Ascending aorta (tissue), 2 donors: Measurements from ENCODE around the gene STXBP5L. TPM values are rescaled to one million over a fixed set of nuclear protein-coding genes. Genes with fewer than 3 reads are reported as not detected.

Experiments used
- DNase-seq, 2 donors: peaks; one replicate each; pipeline ENCODE4 v3.0.0-alpha.2; 2019; ENCODE audit warnings: low spot score in 2 of 2
- H3K27ac ChIP-seq, 2 donors: fragments of 200-600 bp; sonication (generic); one replicate each; pipeline ENCODE4 v1.5.1; 2016 to 2017; ENCODE audit warnings: mild to moderate bottlenecking in 1 of 2
- H3K27me3 ChIP-seq: fragments of 200-600 bp; sonication (generic); one replicate; pipeline ENCODE4 v1.5.1; 2017
- H3K36me3 ChIP-seq, 2 donors: fragments of 200-600 bp; sonication (generic); one replicate each; pipeline ENCODE4 v1.5.1; 2016
- H3K4me1 ChIP-seq, 2 donors: fragments of 200-600 bp; sonication (generic); one replicate each; pipeline ENCODE4 v1.5.1; 2016 to 2017; ENCODE audit warnings: mild to moderate bottlenecking in 1 of 2
- H3K4me3 ChIP-seq, 2 donors: fragments of 200-600 bp; sonication (generic); one replicate each; pipeline ENCODE4 v1.5.1; 2016 to 2017; ENCODE audit warnings: mild to moderate bottlenecking in 1 of 2
- H3K9me3 ChIP-seq, 2 donors: fragments of 200-600 bp; sonication (generic); one replicate each; pipeline ENCODE4 v1.5.1; 2016
- CTCF ChIP-seq, 3 experiments: fragments of 200-600 bp in 2 of 3; fragments of 450-650 bp in 1 of 3; sonication (generic) in 2 of 3; IDR thresholded peaks; one replicate each; pipeline ENCODE4 v1.5.1; 2016 to 2019; ENCODE audit warnings: antibody characterized with exemption in 3 of 3, mild to moderate bottlenecking in 1 of 3, moderate library complexity in 1 of 3
- intact Hi-C: fragments of 100-400 bp; cut with DNase I; formaldehyde crosslinking; loops from one replicate; pipeline ENCODE4 v1.15.1; 2023
- total RNA-seq: library from RNA; depleted of rRNA; stranded (reverse); fragments of >200 nt; gene quantifications from one replicate; pipeline ENCODE4 v1.1.0, GENCODE V29; 2016

The STXBP5L gene
- total RNA-seq, 1 donor from 2014 or later = not detected

GRCh38 chr3:120908795-120909601, 993 bp downstream of the STXBP5L start:
- DNase-seq = no peak
- Histone ChIP-seq H3K27me3 (no peaks in the 10 kb centered on the region), H3K4me1 (peaks cover 6 to 9% of the 10 kb centered on the region in 2 donors), H3K36me3 (no peaks in the 10 kb centered on the region), H3K27ac (no peak overlapping the region), H3K4me3 (peak overlapping the region; percentile 61 to 64), H3K9me3 (no peaks in the 10 kb centered on the region)
- TF ChIP-seq CTCF (IDR thresholded peaks at IDR 0.05) = no peak
- intact Hi-C loops = no loop called here

- no peak for TF ChIP-seq CTCF (IDR thresholded peaks at IDR 0.05)
- H3K4me1 ChIP-seq = peaks cover 6 to 9% of the 10 kb centered on the region in 2 donors
- no peaks in the 10 kb centered on the region for H3K27me3 ChIP-seq
- intact Hi-C loops = no loop called here
- no peak overlapping the region for H3K27ac ChIP-seq
- H3K4me3 ChIP-seq = peak overlapping the region; percentile 61 to 64
- H3K9me3 ChIP-seq = no peaks in the 10 kb centered on the region
- DNase-seq = no peak
- H3K36me3 ChIP-seq = no peaks in the 10 kb centered on the region
Observed at GRCh38 chr3:120909602-120909878, 1.5 kb downstream of the STXBP5L start.

- no peak overlapping the region for H3K27ac ChIP-seq
- intact Hi-C loops = no loop called here
- DNase-seq = no peak
- peaks cover 9 to 19% of the 10 kb centered on the region in 2 donors for H3K9me3 ChIP-seq
- no peaks in the 10 kb centered on the region for H3K4me1 ChIP-seq
- H3K27me3 ChIP-seq = no peaks in the 10 kb centered on the region
- H3K4me3 ChIP-seq = no peak overlapping the region
- H3K36me3 ChIP-seq = no peaks in the 10 kb centered on the region
- no peak for TF ChIP-seq CTCF (IDR thresholded peaks at IDR 0.05)
Observed at GRCh38 chr3:120926146-120926545, 18.1 kb downstream of the STXBP5L start.

- DNase-seq = no peak
- H3K27ac ChIP-seq = no peak overlapping the region
- no peak for TF ChIP-seq CTCF (IDR thresholded peaks at IDR 0.05)
- H3K9me3 ChIP-seq = peaks cover 9 to 19% of the 10 kb centered on the region in 2 donors
- no peaks in the 10 kb centered on the region for H3K27me3 ChIP-seq
- intact Hi-C loops = no loop called here
- H3K4me1 ChIP-seq = no peaks in the 10 kb centered on the region
- H3K36me3 ChIP-seq = no peaks in the 10 kb centered on the region
- no peak overlapping the region for H3K4me3 ChIP-seq
Observed at GRCh38 chr3:120928991-120929390, 21.0 kb downstream of the STXBP5L start.

GRCh38 chr3:120931593-120931992, 23.6 kb downstream of the STXBP5L start:
- Histone ChIP-seq H3K36me3 (no peaks in the 10 kb centered on the region), H3K27me3 (no peaks in the 10 kb centered on the region), H3K4me3 (no peak overlapping the region), H3K27ac (no peak overlapping the region), H3K9me3 (peaks cover 3 to 9% of the 10 kb centered on the region in 2 donors), H3K4me1 (no peaks in the 10 kb centered on the region)
- no peak for TF ChIP-seq CTCF (IDR thresholded peaks at IDR 0.05)
- intact Hi-C loops = no loop called here
- no peak for DNase-seq
